ENCODE data around the gene NPM1.

The NPM1 gene

DNA sequence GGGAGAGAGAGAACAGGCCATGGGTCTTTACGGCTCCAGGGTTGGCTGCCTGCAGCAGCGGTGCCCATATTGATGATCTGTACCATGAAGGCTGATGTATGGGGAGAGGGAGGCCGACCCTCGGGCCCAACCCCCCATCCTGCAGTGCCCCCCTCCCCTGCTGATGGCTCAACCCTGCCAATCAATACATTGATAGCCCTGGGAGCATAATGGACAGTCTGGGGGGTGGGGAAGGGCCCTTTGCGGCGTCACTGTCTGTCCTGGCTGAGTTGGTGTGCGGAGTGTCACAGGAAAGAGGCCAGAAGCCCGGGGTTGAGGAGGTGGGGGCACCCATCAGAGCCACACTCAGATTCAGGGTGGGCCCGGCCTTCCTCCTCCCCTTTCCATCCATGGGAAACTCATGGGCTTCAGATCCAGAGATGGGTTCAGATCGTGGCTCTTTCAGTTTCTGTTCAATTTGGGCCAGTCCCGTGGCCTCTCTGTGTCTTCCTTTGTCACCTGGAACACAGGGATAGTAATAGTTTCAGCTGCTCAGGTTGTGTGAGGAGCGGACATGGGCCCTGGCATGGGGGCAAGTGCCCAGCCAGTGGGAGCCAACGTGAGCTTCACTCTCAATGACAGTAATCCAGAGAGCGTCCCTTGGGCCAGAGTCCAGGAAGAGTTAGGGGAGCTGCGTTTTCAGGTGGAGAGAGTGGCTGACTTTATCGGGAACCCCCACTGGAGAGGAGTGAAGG lies 41.3 kb downstream of the NPM1 start:
- no peak for DNase-seq

DNA sequence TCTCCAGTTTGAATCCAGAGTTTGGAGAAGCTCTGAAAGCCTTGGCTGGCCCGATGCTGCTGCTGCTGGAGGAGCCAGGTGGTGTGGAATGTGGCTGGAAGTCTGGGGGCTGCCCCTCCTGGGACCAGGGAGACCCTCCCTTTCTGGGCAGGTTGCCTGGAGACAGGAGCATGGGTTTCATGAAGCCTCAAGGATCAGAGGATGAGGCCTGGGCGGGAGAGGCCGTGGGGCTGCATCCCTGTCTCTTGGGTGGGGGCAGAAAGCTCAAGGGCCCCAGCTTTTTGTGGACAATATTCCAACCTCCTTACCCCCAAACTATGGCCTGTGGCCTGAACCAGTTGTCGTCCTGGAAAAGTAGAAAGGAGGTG lies 41.9 kb downstream of the NPM1 start:
- DNase-seq = no peak

DNA sequence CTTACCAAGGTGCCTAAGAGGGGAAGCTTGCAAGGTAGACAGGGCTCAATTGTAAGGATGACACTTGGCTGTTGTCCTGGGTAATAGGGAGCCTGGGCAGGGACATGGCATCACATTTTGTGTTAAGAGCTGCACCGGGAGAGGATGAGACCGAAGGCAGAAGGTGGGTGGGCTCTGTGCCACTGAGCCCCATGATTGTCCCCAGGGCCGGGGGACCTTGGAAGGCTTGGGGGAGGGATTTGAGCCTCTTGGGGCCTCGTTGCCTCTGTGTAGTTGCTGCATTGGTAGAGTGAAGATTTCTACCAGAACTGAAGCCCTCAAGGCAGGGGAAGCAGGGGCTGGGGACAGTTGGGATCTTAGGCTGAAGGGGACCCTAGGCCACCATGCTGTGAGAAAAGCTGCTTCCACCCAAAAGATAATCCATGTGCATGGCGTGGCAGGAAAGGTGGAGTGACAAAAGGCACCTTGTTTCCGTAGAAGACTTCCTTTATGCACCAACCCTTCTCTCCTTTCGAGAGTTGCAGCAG lies 43.7 kb downstream of the NPM1 start:
- DNase-seq = no peak

DNA sequence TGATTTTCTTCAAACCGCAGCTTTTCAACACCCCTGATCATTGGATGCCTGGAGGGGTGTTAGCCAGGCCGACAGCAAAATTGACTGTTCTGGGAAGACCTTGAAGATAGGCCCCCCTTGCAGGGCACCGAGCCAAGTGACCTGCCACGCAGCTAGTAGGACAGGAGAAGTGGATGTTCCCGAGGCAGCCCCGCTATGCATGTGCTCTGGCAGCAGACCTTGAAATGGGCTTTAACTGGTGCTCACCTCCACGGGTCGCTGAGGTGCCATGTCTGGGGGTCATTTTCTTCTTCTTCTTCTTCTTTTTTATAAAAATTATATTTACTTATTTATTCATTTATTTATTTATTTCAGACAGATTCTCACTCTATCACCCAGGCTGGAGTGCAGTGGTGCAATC lies 44.4 kb downstream of the NPM1 start:
- no peak for DNase-seq

DNA sequence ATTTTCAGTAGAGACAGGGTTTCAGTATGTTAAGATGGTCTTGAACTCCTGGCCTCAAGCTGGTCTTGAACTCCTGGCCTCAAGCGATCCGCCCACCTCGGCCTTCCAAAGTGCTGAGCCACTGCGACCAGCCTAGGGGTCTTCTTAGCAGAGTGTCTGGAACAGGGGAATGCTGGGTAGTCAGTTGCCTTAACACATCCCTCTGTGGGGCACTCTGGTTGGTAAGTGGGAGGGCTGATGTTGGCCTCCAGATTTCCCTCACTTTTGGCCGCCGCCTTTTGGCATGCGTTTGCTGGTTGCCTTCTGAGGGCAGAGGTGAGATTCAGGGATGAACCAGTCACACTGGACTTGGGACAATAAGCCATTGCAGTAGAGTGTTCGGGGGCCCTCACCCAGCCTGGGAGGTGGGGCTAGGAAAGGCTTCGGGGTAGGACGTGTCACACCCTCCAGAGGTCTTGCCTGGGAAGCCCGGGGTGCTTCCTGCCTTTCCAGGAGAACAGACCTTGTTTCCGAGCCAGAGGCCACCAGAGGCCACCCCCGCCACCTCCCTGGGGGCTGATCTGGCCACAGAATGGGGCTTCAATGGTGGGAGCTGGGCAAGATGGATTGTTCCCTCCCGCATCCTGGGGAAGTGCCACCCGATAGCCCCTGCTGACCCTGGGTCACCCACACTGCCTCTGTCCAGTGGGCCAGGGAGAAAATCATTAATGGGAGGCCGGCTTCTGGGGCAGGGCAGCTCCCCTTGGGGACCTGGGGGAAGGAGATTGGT lies 45.1 kb downstream of the NPM1 start:
- DNase-seq = no peak

DNA sequence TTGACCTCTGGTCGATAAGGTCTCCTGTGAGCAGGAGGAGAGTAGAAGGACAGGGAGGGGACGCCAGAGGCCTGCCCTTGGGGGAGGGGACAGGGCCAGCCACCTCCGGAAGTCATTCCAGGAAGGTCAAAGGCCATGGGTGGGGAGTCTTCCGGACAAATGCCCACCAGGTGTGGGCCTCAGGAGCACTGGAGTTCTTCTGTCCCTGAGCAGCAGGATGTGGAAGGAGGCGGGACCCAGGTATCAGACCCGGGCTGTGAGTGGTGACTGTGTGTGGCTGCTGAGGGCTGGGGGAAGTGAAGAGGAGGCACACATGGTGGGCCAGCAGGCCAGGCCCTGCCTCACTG lies 45.7 kb downstream of the NPM1 start:
- no peak for DNase-seq

DNA sequence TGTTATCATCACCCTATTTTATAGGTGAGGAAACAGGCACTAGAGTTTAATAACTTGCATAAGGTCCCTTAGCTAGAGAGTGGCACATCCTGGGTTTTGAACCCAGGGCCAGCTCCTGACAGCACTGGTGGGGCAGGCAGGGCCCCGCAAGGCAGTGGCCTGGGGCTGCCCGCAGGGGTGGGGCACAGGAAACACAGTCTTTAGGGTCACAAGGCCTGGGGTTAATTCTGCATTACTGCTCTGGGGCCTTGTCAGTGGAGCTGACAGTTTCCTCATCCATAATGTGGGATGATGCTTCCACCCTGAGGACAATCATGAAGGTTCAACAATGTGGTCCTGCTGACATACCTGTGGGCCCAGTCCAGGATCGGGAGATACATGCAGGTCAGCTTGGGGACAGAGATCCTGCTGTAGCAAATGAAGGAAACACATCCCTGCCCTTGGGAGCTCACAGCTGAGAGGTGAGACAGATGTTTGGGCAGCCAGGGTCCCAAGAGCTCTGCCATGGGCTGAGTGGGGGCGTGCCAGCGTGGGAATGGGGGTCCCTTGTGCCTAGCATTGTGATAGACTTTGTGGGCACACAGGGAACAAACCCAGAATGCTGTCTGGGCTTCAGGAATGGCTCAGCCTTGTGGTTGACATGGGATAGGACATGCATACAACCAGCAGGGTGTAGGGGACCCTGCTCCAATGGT lies 46.5 kb downstream of the NPM1 start:
- no peak for DNase-seq

DNA sequence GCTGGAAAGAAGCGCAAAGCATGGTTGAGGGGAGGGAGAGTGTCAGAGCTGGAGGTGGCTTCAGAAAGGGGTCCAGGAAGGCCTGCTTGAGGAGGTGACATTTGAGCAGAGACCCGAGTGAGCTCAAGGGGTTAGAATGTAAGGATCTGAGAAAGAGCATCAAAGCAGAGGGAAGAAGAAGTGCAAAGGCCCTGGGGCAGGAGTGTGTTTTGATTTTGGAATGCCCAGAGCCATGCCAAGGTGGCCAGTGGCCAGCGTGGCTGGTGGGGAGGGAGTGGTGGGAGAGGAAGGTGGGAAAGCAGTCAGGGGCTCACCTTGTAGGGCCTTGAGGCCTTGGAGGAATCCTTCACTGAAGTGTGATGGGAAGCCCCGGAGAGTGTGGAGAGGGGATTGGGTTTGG lies 47.2 kb downstream of the NPM1 start:
- DNase-seq = no peak

DNA sequence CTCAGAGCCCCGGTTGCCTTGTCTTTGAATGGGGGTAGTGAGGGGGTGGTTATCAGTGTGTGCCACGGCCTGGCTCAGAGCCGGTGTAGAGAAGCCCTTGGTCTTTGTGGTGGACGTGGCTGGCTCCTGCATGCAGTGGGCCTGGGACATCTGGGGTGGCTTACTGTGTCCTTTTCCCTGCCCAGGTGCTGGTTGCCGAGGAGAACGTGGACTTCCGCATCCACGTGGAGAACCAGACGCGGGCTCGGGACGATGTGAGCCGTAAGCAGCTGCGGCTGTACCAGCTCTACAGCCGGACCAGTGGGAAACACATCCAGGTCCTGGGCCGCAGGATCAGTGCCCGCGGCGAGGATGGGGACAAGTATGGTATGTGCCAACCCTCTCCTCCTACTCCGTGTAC lies 48.3 kb downstream of the NPM1 start:
- no peak for DNase-seq

DNA sequence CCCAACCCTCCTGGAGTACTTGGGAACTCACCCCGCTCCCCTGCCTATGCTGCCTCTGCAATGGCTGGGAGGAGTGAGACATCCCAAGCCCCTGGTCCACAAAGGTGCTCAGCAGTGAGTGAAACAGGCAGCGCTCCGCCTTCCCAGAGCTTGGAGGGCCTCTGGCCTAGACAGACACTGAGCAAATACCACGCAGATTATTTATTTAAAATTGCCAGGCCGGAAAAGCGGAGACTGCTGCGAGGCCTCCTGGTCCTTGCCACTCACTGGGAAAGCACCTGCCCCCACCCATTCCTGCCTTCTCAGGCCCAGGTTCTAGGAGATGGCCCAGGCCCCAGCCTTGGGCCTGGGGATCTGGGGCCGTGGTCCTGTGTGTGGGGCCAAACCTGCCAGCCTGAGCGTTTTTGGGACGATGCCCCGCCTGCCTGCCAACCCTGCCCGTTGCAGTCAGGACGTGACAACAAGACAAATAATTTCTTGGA lies 49.2 kb downstream of the NPM1 start:
- DNase-seq = no peak

DNA sequence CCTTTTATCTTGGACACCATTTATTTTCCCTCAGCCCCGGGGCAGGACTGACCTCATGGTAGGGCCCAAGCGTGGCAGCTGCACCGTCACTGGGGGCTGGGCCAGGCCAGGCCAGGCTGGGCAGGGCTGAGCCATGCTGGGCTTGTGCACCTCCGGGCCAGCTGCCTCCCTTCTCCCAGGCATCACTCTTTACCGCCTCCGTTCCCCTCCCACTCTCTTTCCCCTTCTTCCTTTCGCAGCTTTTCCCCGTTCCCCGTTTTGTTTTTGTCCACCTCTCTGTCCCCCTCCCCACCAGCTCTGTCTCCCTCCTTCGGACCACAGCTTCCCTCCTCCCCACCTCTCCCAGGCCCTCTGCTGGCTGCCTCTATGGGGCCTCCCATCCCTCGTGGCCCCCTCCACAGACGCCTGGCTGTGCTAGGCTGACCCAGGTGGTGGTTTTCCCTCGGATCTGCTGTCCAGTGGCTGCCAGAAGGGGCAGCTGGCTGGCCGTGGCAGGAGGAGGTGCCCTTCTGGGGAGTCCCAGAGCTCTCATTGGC lies 49.7 kb downstream of the NPM1 start:
- no peak for DNase-seq

DNA sequence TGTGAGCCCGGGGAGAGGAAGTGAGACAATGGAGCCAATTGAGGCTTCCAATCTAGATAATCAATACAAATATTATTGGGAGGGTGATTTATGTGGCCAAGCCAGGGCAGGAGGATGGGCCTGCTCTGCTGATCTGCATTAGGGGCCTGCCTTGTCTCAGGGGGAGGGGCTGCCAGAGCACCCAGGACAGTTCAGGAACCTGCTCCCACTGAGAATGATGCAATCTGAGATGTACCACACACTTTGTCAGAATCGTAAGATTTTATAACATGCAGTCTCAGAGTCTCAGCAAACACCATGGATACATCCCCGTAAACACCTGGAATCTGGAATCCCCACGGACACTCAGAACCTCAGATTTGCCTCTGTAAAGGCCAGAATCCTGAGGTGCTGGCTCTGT lies 51.1 kb downstream of the NPM1 start:
- no peak for DNase-seq

DNA sequence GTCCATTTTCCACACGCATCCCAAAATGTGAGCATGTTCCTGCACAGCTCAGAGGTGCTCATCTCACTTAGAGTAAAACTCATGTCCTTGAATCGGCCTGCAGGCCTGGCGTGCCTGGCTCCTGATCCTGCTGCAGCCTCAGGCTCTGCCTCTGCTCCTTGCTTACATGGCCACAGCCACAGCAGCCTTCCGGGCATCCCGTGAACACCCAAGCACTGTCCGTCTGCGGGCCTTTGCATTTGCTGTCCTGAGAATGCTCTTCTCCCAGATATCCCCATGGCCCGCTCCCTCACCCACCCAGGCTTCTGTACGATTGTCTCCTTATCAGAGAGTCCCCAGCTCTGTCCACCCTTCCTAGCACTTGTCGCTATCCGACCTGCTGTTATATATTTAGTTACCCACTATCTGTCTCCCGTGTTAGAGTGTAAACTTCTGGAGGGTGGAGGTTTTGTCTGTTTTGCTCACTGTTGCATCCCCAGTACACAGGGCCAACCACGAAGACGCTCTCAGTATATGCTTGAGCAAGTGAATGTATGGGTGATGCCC lies 53.7 kb downstream of the NPM1 start:
- no peak for DNase-seq

DNA sequence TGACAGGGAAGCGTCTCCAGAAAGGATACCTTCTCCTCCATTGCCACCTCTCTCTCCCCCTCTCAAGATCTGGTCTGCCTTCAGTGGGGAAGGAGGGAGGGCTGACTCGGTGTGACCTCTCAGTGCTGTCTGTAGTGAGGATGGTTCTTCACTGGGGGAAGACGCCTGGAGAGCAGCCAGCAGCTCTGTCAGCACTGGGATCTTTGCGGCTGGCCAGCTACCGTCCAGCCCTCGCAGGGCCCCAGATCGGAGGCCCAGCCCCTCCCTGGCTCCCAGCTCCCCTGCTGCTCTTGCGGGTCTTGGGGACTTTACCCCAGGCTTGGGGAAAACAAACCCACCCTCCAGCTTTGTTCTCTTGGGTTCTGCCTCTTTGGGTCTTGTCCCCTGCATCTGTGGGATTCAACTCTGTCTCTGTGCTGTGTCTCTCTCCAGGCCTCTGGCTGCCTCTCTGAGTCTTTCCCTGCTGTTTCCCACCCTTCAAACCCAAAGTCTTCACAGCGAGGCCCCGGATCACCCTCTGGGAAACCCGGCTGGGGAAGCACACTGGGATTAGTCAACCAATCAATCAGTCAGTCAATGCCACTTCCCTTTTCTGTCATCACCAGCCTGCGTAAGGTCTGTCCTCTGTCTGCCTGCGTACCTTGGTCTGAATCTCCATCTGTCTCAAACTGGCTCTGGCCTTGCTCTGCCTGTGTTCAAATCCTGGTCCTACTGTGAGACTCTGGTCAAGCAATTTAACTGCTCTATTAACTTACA lies 54.8 kb downstream of the NPM1 start:
- no peak for DNase-seq

DNA sequence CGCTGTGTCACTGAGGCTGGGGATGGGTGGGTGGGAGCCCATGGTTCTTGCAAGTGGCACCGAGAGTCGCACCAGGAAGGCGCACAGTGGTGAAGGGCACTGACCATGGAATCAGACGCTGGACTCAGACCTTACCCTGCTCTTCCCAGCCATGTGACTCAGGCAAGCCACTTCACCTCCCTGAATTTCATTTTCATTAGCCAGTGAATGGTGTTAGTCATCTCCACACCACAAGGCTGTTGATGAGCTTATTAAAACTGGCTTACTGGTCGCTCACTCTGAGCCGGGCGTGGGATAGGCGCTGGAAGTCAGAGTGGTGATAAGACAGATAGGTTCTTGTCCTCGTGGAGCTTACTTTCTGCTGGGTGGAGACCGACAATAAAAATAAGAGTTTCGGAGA lies 56.9 kb downstream of the NPM1 start:
- no peak for DNase-seq

DNA sequence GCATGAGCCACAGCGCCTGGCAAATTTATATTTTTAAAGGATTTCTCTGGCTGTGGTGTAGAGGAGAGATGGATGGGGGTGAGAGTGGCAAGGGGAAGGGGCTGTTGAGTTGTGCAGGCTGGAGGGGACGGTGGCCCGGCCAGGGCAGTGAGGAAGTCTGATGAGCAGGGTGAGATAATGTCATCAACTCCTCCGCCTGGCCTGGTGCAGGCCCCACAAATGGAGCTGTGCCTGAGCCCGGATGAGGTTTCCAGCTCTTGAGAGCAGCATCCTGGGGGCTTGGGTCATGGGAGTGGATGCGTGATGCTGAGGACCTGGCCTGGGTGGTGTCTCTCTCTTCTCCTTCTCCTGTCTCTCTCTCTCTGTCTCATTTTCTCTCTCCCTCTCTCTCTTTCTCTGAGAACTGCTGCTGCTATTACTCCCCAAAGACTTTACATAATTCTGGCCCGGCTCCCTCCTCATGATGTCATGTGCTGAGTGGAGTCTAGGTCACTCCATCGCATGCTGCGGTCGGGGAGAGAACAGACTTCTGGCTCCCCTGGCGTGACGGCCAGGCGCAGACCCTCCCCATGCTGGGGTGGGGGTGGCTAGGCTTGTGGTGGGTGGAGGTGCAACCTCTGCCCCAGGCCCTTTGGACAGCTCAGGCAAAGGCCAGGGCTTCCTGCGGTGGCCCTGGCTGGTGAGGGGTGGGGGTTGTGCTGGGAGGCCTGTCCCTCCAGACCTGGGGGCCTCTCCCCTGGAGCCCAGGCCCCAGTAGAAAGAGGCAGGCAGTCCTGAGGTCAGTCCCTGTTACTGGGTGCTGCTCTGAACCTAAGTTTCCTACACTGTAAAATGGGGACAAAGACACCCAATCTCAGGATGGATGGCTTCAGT lies 58.2 kb downstream of the NPM1 start:
- no peak for DNase-seq

DNA sequence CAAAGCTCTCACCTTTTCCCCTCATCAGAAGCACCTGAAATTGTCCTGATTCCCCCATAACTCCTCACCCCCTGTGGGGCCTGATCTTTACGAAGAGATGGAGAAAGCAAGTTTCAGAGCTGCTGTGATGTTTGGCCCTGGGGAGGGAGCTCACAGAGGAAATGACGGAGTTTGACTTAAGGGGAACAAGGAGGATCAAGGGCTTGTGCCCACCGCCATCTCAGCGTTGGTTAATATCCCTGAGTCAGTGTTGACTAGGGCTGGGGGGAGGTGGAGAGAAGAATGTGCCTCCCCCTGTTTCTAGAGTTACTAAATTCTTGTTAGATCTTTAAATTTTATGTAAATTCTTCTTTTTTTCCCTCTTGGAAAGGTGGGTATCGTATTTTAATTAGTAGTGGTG lies 59.6 kb downstream of the NPM1 start:
- DNase-seq = no peak

DNA sequence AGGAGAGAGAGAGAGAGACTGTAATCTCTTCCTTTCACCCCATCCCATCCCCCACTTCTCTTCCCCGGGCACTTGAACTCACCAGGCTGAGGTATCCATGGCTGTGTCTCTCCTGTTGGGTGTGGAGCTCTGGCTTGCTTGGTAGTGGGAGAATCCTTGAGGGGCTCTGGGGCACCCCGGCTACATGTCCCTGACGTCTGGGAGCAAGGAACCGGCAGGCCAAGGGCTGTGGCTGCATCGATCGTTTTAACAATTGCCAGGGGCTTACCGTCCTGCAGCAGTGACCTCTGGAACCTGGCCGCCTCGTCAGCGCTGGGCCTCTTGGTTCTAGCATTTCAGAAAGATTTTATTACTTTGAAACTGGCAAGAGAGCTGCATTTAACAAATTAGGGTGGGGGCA lies 61.8 kb downstream of the NPM1 start:
- DNase-seq = no peak

DNA sequence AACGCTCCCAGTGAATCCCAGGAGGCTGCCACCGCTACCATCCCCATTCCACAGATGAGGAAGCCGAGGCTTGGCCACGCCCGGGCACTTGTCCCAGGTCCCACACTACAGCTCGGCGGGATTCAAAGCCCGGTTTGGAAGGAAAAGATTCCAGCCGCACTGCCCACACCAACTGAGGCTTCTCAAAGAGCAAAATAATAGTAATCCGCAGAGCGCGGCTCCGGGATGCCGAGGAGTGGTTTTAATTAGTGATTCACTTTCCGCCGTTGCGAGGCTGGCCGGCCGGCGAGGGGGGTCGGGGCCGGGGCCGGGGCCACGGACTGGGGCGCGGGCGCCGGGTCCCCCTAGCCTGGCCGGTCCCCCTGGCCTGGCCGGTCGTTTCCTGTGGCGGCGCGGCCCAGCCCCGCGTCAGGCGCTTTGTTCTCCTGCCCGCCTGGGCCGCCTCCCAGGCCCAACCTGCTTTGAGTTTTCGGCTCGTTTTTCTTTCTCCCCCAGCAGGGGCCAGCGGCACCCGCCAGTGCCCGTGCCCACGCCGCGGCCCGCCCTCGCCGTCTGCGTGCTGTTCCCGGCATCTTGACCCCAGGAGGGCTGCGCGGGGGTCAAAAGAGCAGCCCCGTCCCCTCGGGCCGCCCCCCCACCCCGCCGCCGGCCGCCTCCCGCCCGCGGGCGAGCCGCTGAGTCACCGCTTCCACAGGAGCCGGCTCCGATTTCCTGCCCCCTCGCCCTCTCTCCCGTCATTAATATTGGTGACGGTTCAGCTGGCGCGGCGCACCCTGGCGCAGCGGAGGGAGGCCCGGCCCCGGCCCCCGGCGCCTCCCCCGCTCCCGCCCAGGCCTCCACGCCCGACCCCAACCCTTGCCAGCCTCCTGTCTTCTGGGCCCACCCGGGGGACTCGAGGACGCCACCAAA lies 63.0 kb downstream of the NPM1 start:
- DNase-seq = no peak

DNA sequence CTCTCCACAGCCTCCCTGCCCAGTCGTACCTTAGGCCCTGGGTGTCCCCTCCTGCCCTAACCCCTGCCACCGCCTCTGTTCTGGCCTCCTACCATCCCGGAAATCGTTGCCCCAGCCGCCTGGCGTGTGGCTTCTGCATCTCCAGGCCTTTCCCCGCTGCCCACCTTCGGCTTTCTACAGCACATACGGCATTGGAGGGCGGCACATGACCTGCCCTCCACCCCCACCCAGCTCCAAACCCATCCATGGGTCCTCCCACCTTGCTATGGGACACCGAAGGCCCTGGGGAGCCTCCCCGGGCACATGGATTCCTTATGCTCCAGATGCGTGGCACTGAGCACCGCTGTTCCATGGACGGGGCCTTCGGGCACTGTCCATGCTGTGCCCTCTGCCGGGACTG lies 63.8 kb downstream of the NPM1 start:
- no peak for DNase-seq
